ENCODE data around the gene IL12RB2. TPM values are rescaled to one million over a fixed set of nuclear protein-coding genes. Genes with fewer than 3 reads are reported as not detected.
A peak's percentile ranks its signal among the peaks of the same experiment; 100 is the strongest.

Gene IL12RB2
- total and polyA plus RNA-seq, 2 experiments from 2014 or later, result 0.12 TPM; not detected in 1

DNA sequence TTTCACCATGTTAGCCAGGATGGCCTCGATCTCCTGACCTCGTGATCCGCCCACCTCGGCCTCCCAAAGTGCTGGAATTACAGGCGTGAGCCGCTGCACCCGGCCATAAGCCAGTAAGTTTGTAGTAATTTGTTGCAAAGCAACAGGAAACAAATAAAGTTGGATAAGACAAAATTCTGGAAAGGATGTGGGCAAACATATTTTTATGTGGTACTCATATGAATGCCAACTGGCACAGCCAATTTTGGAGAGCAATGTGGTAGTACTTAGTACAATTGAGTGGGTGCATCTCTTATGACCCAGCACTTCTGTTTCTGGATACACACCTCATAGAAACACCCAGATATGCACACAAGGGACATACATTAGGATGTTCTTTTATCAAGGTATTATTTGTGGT is 8.4 kb upstream of the IL12RB2 start:
- H3K36me3 ChIP-seq, result no peaks in the 10 kb centered on the region
- no peak overlapping the region for H3K4me3 ChIP-seq
- H3K27ac ChIP-seq, result no peak overlapping the region
- no peaks in the 10 kb centered on the region for H3K4me1 ChIP-seq (ENCODE audit: low read depth)
- no peak for DNase-seq (ENCODE audit: low read depth in 1 of 2, low spot score in 1 of 2)
- no peaks in the 10 kb centered on the region for H3K9me3 ChIP-seq (ENCODE audit: low read depth)
- H3K27me3 ChIP-seq, result peaks cover 18% of the 10 kb centered on the region
- TF ChIP-seq CTCF (IDR thresholded peaks at IDR 0.05; ENCODE audit: low read depth, low read length), result no peak

DNA sequence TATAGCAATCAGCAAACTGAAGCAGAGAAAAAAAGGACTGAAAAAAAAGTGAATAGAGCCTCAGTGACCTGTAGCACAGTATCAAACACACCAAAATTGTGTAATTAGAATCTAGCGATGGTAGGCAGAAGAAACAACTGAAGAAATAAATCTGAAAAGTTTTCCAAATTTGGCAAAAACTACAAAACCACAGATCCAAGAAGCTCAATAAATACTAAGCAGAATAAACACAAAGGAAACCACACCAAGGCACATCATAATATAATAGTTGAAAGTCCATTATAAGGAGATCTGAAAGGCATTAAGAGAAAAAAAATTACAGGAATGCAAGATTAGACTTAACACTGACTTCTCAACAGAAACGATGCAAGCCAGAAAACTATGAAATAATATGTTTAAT is 7.1 kb upstream of the IL12RB2 start:
- peaks cover 27% of the 10 kb centered on the region for H3K27me3 ChIP-seq

GRCh38 chr1:67304023-67304422 is 3.6 kb upstream of the IL12RB2 start:
- DNase-seq (ENCODE audit: low read depth in 1 of 2, low spot score in 1 of 2), result no peak
- TF ChIP-seq CTCF (IDR thresholded peaks at IDR 0.05; ENCODE audit: low read depth, low read length), result no peak
- Histone ChIP-seq H3K36me3 (no peaks in the 10 kb centered on the region), H3K4me1 (ENCODE audit: low read depth) (no peaks in the 10 kb centered on the region), H3K27me3 (peaks cover 60% of the 10 kb centered on the region), H3K4me3 (no peak overlapping the region), H3K27ac (no peak overlapping the region), H3K9me3 (ENCODE audit: low read depth) (no peaks in the 10 kb centered on the region)

More for the DNA sequence above, 7.1 kb upstream of the IL12RB2 start:
- no peak for TF ChIP-seq CTCF (IDR thresholded peaks at IDR 0.05; ENCODE audit: low read depth, low read length)
- no peak overlapping the region for H3K4me3 ChIP-seq
- no peaks in the 10 kb centered on the region for H3K9me3 ChIP-seq (ENCODE audit: low read depth)
- no peak for DNase-seq (ENCODE audit: low read depth in 1 of 2, low spot score in 1 of 2)
- no peak overlapping the region for H3K27ac ChIP-seq
- H3K4me1 ChIP-seq (ENCODE audit: low read depth), result no peaks in the 10 kb centered on the region
- H3K36me3 ChIP-seq, result no peaks in the 10 kb centered on the region

DNA sequence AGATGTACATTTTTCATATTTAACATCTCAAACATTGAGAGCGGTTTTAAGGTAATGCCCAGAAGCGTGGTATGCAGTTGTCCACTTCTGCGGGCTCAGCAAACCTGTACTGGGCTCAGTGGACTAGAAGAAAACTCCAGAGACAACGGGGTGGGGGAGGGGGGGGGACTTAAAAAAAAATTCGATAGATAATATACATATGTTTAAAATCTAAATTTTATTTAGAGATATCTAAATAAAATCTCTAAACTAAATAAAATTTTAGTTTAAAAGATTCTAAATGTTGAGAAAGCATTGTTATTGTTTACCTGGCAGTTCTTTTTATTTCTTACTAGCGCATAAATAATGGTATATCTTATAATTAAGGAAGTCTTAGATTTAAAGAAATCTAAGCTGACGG is 1.1 kb upstream of the IL12RB2 start:
- DNase-seq (ENCODE audit: low read depth in 1 of 2, low spot score in 1 of 2), result no peak
- Histone ChIP-seq H3K27me3 (peaks cover 67% of the 10 kb centered on the region), H3K9me3 (ENCODE audit: low read depth) (no peaks in the 10 kb centered on the region), H3K4me3 (no peak overlapping the region), H3K4me1 (ENCODE audit: low read depth) (no peaks in the 10 kb centered on the region), H3K36me3 (no peaks in the 10 kb centered on the region), H3K27ac (no peak overlapping the region)
- TF ChIP-seq CTCF (IDR thresholded peaks at IDR 0.05; ENCODE audit: low read depth, low read length), result no peak

DNA sequence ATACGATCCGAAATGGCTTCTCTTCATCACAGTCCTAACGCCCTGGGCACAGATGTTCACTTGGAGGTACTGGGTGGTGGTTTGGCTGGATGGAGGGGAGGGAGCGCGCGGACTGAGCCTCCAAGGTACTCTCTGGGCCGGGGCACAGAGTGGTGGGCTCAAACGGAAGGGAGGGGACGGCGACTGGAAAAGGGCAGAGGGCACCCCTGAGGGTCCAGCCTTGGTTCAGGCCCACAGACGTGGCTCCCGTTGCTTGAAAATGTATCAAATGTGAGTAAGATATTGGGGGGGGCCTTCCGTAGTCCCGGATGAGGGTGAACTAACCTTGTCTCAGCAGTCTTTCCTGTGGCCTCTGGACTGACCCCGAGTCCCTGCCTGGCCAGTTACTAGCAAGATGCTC is 463 bp downstream of the IL12RB2 start:
- no peak for DNase-seq (ENCODE audit: low read depth in 1 of 2, low spot score in 1 of 2)
- no peaks in the 10 kb centered on the region for H3K4me1 ChIP-seq (ENCODE audit: low read depth)
- no peaks in the 10 kb centered on the region for H3K9me3 ChIP-seq (ENCODE audit: low read depth)
- no peak for TF ChIP-seq CTCF (IDR thresholded peaks at IDR 0.05; ENCODE audit: low read depth, low read length)
- H3K27ac ChIP-seq, result no peak overlapping the region
- H3K27me3 ChIP-seq, result peaks cover 59% of the 10 kb centered on the region
- H3K36me3 ChIP-seq, result no peaks in the 10 kb centered on the region
- peak overlapping the region; percentile 41 for H3K4me3 ChIP-seq

DNA sequence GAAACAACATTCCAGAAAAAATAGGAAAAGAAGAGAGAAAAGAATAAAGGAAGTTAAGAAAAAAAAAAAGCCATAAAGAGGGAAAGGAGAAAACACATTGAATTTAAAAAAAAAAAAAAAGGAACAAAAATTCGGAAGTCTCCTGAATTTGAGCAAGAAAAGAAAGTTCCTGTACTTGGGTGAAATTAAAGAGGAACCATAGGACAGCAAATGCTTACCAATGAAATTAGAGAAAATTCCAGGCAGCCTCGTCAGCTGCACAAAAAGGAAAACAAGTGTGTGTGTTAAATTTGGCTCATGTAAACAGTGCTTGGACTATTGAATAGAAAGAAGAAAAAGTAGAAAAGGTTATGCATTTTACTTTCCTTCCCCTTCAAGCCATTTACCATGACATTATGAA is 4.9 kb downstream of the IL12RB2 start:
- no peak for DNase-seq (ENCODE audit: low read depth in 1 of 2, low spot score in 1 of 2)
- H3K27ac ChIP-seq, result no peak overlapping the region
- H3K27me3 ChIP-seq, result peaks cover 21% of the 10 kb centered on the region
- H3K4me1 ChIP-seq (ENCODE audit: low read depth), result peaks cover 10% of the 10 kb centered on the region
- no peak for TF ChIP-seq CTCF (IDR thresholded peaks at IDR 0.05; ENCODE audit: low read depth, low read length)
- H3K9me3 ChIP-seq (ENCODE audit: low read depth), result no peaks in the 10 kb centered on the region
- no peak overlapping the region for H3K4me3 ChIP-seq
- H3K36me3 ChIP-seq, result no peaks in the 10 kb centered on the region
